NT2/D1 (cell line): ENCODE measurements around the gene DNAJC4.
A peak's percentile ranks its signal among the peaks of the same experiment; 100 is the strongest.

Source experiments
- DNase-seq: peaks from one replicate; pipeline ENCODE4 v3.0.0-alpha.2; 2011; ENCODE audit warnings: low read depth, low spot score
- H3K27me3 ChIP-seq: 2 replicates; pipeline ENCODE4 v1.6.0; 2011; ENCODE audit warnings: mild to moderate bottlenecking; ENCODE audit not compliant: insufficient read length, insufficient read depth
- H3K36me3 ChIP-seq: 2 replicates; pipeline ENCODE4 v1.6.1; 2011; ENCODE audit warnings: mild to moderate bottlenecking, low read length, mixed read lengths; ENCODE audit not compliant: insufficient read depth, insufficient read length
- H3K4me1 ChIP-seq: 2 replicates; pipeline ENCODE4 v1.5.1; 2011; ENCODE audit not compliant: insufficient read depth, insufficient read length
- H3K4me3 ChIP-seq: 2 replicates; pipeline ENCODE4 v1.5.1; 2011; ENCODE audit warnings: low read depth; ENCODE audit not compliant: insufficient read length
- H3K9ac ChIP-seq: 2 replicates; pipeline ENCODE4 v1.6.0; 2011; ENCODE audit warnings: low read depth; ENCODE audit not compliant: insufficient read length
- H3K9me3 ChIP-seq: 2 replicates; pipeline ENCODE4 v1.5.1; 2011; ENCODE audit warnings: mild to moderate bottlenecking, low read length; ENCODE audit not compliant: insufficient read depth
- SUZ12 ChIP-seq: IDR thresholded peaks from 2 replicates; pipeline ENCODE4 v1.6.1; 2011; ENCODE audit not compliant: insufficient read length, insufficient read depth; ENCODE audit errors: extremely low read depth
- YY1 ChIP-seq: IDR thresholded peaks from 2 replicates; pipeline ENCODE4 v1.6.1; 2011; ENCODE audit not compliant: insufficient read length, insufficient read depth
- ZNF274 ChIP-seq: IDR thresholded peaks from 2 replicates; pipeline ENCODE4 v1.6.1; 2011; ENCODE audit warnings: mild to moderate bottlenecking, low read depth, low read length

Gene DNAJC4

GRCh38 chr11:64251016-64251752, 20.8 kb downstream of the DNAJC4 start, which contains the start of gene PLCB3:
PLCB3 (plus strand) TSS chr11:64251530; CDS start chr11:64251650, 120 bp downstream.
- H3K4me3 ChIP-seq = peak within 1 kb of the TSS; percentile 81
- no peaks in the 10 kb centered on the region for H3K9me3 ChIP-seq
- peaks cover 32% of the 10 kb centered on the region for H3K36me3 ChIP-seq
- H3K9ac ChIP-seq = peak within 1 kb of the TSS; percentile 92
- no peaks in the 10 kb centered on the region for H3K27me3 ChIP-seq
- DNase-seq = no peak
- peaks cover 38% of the 10 kb centered on the region for H3K4me1 ChIP-seq
- no peak for TF ChIP-seq ZNF274
- no peak for TF ChIP-seq SUZ12
- no peak for TF ChIP-seq YY1

DNA sequence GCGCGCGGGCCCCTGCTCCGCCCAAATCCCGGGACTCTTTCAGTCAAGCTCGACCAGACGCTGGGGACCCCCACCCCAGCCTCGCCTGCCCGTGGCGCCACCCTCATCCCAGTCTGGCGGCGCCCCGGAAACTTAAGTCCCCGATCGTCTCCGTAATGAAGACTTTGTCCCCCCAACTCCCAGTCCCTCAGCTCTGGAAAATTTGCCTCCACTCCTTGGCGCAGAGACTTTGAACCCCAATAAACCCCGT, 21.3 kb downstream of the DNAJC4 start:
- no peak for TF ChIP-seq ZNF274
- no peak for TF ChIP-seq YY1
- no peak for TF ChIP-seq SUZ12
- no peaks in the 10 kb centered on the region for H3K9me3 ChIP-seq
- no peaks in the 10 kb centered on the region for H3K27me3 ChIP-seq
- H3K4me3 ChIP-seq = peak overlapping the region; percentile 81
- no peak for DNase-seq
- peaks cover 40% of the 10 kb centered on the region for H3K4me1 ChIP-seq
- H3K36me3 ChIP-seq = peaks cover 37% of the 10 kb centered on the region
- H3K9ac ChIP-seq = peak overlapping the region; percentile 92

DNA sequence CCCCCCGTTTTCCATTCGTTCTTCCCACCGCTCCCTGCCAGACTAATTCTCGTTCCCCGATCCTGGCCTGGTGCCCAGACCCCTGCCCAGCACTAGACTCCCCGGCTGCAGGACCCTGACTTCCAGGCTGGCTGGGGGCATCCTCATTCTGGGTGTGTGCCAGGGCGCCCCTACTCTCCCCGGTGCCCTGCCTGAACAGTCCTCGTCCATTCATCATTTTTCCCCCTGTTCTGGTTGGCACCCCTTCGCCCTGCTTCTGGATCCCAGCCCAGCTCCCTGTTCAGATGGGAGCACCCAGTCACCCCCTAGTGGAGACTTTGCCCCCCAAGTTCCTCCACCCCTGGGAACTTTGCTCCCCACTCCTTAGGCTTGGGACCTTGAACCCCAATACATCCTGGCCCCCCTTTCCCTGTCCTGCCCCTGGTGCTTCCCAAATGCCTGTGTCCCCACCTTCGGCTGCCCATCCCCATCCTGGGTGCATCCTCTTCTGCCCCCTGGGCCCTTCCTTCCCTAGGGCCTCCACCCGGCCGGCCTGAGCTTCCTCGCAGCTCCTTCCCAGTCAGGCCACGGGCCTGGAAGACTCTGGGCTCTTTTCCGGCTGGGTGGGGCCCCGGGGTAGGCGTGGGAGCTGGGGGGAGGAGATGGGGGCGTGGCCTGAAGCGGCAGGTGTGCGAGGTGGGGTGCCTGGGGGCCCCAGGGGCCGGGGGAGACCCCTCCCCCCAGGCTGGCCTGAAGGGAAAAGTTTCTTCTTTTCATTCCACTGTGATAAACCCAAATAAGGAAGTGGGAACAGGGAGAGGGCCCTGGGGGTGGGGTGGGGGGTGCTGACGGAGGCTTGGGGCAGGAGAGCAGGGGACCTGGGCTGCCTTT, 21.9 kb downstream of the DNAJC4 start:
- no peak for DNase-seq
- H3K36me3 ChIP-seq = peaks cover 38% of the 10 kb centered on the region
- TF ChIP-seq YY1 (no peak), SUZ12 (no peak), ZNF274 (no peak)
- H3K4me3 ChIP-seq = peak overlapping the region; percentile 81
- no peaks in the 10 kb centered on the region for H3K9me3 ChIP-seq
- no peaks in the 10 kb centered on the region for H3K27me3 ChIP-seq
- peaks cover 40% of the 10 kb centered on the region for H3K4me1 ChIP-seq
- peak overlapping the region; percentile 92 for H3K9ac ChIP-seq

- Histone ChIP-seq H3K4me3 (peak overlapping the region; percentile 22), H3K27me3 (no peaks in the 10 kb centered on the region), H3K9me3 (no peaks in the 10 kb centered on the region), H3K9ac (peak overlapping the region; percentile 44), H3K4me1 (peaks cover 37% of the 10 kb centered on the region), H3K36me3 (peaks cover 43% of the 10 kb centered on the region)
- TF ChIP-seq ZNF274 = no peak
- no peak for TF ChIP-seq YY1
- TF ChIP-seq SUZ12 = no peak
- no peak for DNase-seq
Measured at GRCh38 chr11:64253043-64253442, 22.7 kb downstream of the DNAJC4 start.

DNA sequence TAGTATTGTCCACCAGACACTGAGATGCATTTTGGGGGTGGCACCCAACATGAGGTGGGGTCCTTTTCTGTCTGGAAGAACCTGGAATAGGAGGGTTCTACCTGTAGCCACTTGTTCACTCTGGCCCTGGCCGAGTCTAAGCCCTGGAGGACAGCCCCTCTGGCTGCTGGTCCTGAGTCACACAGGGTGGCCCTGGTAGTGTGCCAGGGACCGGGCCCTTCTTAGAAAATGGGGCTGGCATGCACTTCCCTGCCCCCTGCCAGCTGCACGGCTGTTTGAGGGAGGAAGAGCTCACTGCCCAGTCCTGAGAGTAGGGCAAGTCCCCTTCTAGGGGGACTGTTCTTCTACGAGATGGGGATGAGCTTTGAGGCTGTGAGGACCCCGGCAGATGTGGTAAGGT, 23.1 kb downstream of the DNAJC4 start:
- TF ChIP-seq YY1 (no peak), SUZ12 (no peak), ZNF274 (no peak)
- no peak overlapping the region for H3K4me3 ChIP-seq
- H3K36me3 ChIP-seq = peaks cover 47% of the 10 kb centered on the region
- no peaks in the 10 kb centered on the region for H3K27me3 ChIP-seq
- no peak for DNase-seq
- H3K9me3 ChIP-seq = no peaks in the 10 kb centered on the region
- H3K4me1 ChIP-seq = peaks cover 33% of the 10 kb centered on the region
- no peak overlapping the region for H3K9ac ChIP-seq

DNA sequence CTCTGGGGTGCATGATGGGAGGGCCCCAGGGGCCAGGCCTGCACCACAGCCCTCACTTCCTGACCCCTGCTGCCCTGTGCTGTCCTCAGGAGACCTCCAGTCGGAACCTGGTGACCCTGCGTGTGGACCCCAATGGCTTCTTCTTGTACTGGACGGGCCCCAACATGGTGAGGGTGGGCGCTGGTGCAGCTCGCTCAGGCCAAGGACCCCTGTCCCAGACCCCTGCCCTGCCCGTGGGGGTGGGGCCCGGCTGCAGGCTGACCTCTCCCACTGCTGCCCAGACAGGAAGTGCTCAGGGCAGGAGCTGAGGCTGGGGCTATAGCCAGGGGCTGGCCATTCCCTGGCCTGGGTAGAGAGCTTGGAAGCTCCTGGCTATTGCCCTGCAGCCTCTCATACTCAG, 24.0 kb downstream of the DNAJC4 start:
- Histone ChIP-seq H3K9me3 (no peaks in the 10 kb centered on the region), H3K36me3 (peaks cover 55% of the 10 kb centered on the region), H3K4me3 (no peak overlapping the region), H3K4me1 (peaks cover 25% of the 10 kb centered on the region), H3K9ac (peak overlapping the region; percentile 16), H3K27me3 (no peaks in the 10 kb centered on the region)
- TF ChIP-seq SUZ12 (no peak), ZNF274 (no peak), YY1 (no peak)
- no peak for DNase-seq
